Spleen (tissue), 7 donors: ENCODE results near the gene COTL1.

Experiments used
- POLR2A ChIP-seq, 3 donors: fragments of 450-650 bp; IDR thresholded peaks; one replicate each; pipeline ENCODE4 v1.5.1; 2017; ENCODE audit warnings: antibody characterized with exemption in 3 of 3, mild to moderate bottlenecking in 1 of 3
- TF ChIP-seq, protein P1 (sequence below), 11 experiments: fragments of 200-600 bp in 7 of 11; fragments of 450-650 bp in 4 of 11; sonication (generic) in 4 of 11; IDR thresholded peaks in 8 of 11; conservative IDR thresholded peaks in 3 of 11; 1 replicate in 7 of 11; 2 replicates in 4 of 11; pipeline versions ENCODE4 v1.4.0 to v1.8.0; 2016 to 2021; ENCODE audit warnings: antibody characterized with exemption in 11 of 11, inconsistent platforms in 4 of 11, mild to moderate bottlenecking in 1 of 11
- donor health status: DM: no; HTN: no; CAD: no; lungs with moderate emphysema.
- donor health status: DM: no; HTN: no; CAD: no.
- donor health status: DM: no; HTN: no; CAD: no.

DNA sequence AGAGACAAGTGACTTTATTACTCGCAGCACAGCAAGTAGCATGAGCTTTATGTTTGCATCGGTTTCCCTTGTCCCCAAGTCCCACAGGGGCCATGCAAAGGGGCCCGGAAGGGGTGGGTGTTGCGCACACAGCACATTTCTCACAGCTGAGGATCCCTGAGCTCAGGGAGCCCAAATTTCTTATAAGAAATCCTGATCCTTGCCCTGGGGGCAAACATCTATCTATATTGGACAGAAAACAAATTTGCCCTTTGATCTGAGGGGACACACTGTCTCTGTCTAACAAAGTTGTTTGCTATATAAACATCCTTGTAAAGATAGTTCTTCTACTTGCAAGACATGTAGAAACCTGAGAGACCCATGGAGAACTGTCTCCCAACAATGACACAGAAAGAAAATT lies 77.7 kb downstream of the COTL1 start:
- TF ChIP-seq POLR2A (IDR thresholded peaks at IDR 0.05) = no peak
- TF ChIP-seq, protein P1, sequence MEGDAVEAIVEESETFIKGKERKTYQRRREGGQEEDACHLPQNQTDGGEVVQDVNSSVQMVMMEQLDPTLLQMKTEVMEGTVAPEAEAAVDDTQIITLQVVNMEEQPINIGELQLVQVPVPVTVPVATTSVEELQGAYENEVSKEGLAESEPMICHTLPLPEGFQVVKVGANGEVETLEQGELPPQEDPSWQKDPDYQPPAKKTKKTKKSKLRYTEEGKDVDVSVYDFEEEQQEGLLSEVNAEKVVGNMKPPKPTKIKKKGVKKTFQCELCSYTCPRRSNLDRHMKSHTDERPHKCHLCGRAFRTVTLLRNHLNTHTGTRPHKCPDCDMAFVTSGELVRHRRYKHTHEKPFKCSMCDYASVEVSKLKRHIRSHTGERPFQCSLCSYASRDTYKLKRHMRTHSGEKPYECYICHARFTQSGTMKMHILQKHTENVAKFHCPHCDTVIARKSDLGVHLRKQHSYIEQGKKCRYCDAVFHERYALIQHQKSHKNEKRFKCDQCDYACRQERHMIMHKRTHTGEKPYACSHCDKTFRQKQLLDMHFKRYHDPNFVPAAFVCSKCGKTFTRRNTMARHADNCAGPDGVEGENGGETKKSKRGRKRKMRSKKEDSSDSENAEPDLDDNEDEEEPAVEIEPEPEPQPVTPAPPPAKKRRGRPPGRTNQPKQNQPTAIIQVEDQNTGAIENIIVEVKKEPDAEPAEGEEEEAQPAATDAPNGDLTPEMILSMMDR (IDR thresholded peaks at IDR 0.05 in 8 of 11, conservative IDR thresholded peaks at IDR 0.05 in 3 of 11) = no peak
